BJ (cell line): ENCODE results near the gene LACRT. TPM values are rescaled to one million over a fixed set of nuclear protein-coding genes. Genes with fewer than 3 reads are reported as not detected.

Experiments
- CTCF ChIA-PET: fragments of 350-600 bp; formaldehyde crosslinking; extraction: SDS; loops from one replicate; lab custom pipeline; 2021; ENCODE audit warnings: antibody characterized with exemption, inconsistent platforms; lab: Yijun Ruan, JAX
- POLR2A ChIA-PET: fragments of 300-600 bp; sonication (Branson Sonifier 250); formaldehyde crosslinking; extraction: SDS; loops from one replicate; lab custom pipeline; 2021; ENCODE audit warnings: antibody characterized with exemption; lab: Charles Lee
- DNase-seq: peaks from one replicate; pipeline ENCODE4 v3.0.0-alpha.2; 2011; ENCODE audit warnings: low read depth
- H3K27me3 ChIP-seq: 2 replicates; pipeline ENCODE4 v1.6.0; 2011; ENCODE audit warnings: low read length; ENCODE audit not compliant: control insufficient read depth, insufficient read depth
- H3K36me3 ChIP-seq: 2 replicates; pipeline ENCODE4 v1.5.1; 2011; ENCODE audit warnings: low read length; ENCODE audit not compliant: control insufficient read depth, insufficient read depth
- H3K4me3 ChIP-seq: 2 replicates; pipeline ENCODE4 v1.5.1; 2011; ENCODE audit warnings: low read depth, mild to moderate bottlenecking, control low read depth, low read length
- polyA plus RNA-seq: library from polyadenylated mRNA; depleted of rRNA; stranded (reverse); fragments of >200 nt; gene quantifications from 2 replicates; pipeline ENCODE4 v1.2.3, GENCODE V29; 2011
- TF ChIP-seq, protein P1 (sequence below): IDR thresholded peaks from 2 replicates; pipeline ENCODE4 v1.5.1; 2011; ENCODE audit warnings: low read depth, mild to moderate bottlenecking, control low read depth, inconsistent platforms, low read length, moderate library complexity; ENCODE audit not compliant: insufficient read depth

LACRT gene
- polyA plus RNA-seq, 1 experiment: not detected

- no peak for DNase-seq
- Histone ChIP-seq H3K4me3 (no peak overlapping the region), H3K27me3 (peaks cover 33% of the 10 kb centered on the region), H3K36me3 (no peaks in the 10 kb centered on the region)
- TF ChIP-seq, protein P1, sequence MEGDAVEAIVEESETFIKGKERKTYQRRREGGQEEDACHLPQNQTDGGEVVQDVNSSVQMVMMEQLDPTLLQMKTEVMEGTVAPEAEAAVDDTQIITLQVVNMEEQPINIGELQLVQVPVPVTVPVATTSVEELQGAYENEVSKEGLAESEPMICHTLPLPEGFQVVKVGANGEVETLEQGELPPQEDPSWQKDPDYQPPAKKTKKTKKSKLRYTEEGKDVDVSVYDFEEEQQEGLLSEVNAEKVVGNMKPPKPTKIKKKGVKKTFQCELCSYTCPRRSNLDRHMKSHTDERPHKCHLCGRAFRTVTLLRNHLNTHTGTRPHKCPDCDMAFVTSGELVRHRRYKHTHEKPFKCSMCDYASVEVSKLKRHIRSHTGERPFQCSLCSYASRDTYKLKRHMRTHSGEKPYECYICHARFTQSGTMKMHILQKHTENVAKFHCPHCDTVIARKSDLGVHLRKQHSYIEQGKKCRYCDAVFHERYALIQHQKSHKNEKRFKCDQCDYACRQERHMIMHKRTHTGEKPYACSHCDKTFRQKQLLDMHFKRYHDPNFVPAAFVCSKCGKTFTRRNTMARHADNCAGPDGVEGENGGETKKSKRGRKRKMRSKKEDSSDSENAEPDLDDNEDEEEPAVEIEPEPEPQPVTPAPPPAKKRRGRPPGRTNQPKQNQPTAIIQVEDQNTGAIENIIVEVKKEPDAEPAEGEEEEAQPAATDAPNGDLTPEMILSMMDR: no peak
- CTCF ChIA-PET: interaction anchor here (1.1 to 4.8 kb wide), 2 partner anchors 12 to 15 kb away, joined by 3 to 35 read pairs; no protein-coding TSS in a partner anchor
- POLR2A ChIA-PET: no interaction called here
These were observed 44.7 kb downstream of the LACRT start for GRCh38 chr12:54589964-54590363.

- Histone ChIP-seq H3K36me3 (no peaks in the 10 kb centered on the region), H3K4me3 (no peak overlapping the region), H3K27me3 (peaks cover 37% of the 10 kb centered on the region)
- no peak for DNase-seq
- TF ChIP-seq, protein P1: no peak
- POLR2A ChIA-PET: no interaction called here
- CTCF ChIA-PET: interaction anchor here (1.1 to 1.5 kb wide), 2 partner anchors 9 to 16 kb away, joined by 3 to 5 read pairs; no protein-coding TSS in a partner anchor
These were observed 45.8 kb downstream of the LACRT start for GRCh38 chr12:54588890-54589267.

- CTCF ChIA-PET: interaction anchor here (1.5 to 2.8 kb wide), 2 partner anchors 8 to 9 kb away, joined by 5 to 10 read pairs; no protein-coding TSS in a partner anchor
- no peak for DNase-seq
- TF ChIP-seq, protein P1: no peak
- peaks cover 37% of the 10 kb centered on the region for H3K27me3 ChIP-seq
- no peaks in the 10 kb centered on the region for H3K36me3 ChIP-seq
- POLR2A ChIA-PET: no interaction called here
- H3K4me3 ChIP-seq: no peak within 1 kb of the TSS
These were observed 46.4 kb downstream of the LACRT start, which contains the start of gene PPP1R1A for GRCh38 chr12:54588110-54588889. Gene PPP1R1A (minus strand): TSS chr12:54588659. CDS start chr12:54588488, 171 bp downstream.

DNA sequence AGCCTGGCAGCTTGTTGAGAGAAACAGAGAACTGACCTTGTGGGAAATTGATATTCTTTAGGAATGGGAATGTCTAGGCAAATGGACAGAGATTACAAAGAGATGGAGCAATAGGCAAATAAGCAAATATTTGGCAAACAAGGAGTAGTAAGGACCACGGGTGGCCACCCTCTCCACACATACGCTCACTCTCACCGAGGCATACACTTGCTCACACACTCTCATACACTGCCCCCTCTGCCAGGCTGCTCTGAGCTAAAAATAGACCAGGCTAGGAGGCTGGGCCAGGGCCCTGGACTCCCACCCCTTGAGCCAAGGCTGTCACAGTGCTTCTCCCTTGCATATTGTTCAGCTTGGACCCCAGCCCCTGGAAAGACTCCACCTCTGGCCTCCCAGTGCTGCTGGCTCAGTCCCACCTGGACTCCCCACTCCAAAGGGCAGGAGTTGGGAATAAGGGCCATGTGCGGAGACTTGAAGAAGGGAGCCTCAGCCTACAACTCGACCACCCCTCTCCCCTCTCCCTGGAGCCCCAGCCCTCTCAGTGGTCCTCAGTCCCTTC lies 47.3 kb downstream of the LACRT start:
- no peak overlapping the region for H3K4me3 ChIP-seq
- POLR2A ChIA-PET: no interaction called here
- H3K27me3 ChIP-seq: peaks cover 42% of the 10 kb centered on the region
- CTCF ChIA-PET: interaction anchor here (0.7 to 2.8 kb wide), 3 partner anchors 8 to 13 kb away, joined by 3 to 10 read pairs (median 5); no protein-coding TSS in a partner anchor
- TF ChIP-seq, protein P1: no peak
- no peaks in the 10 kb centered on the region for H3K36me3 ChIP-seq
- no peak for DNase-seq

- DNase-seq: no peak
- no peak overlapping the region for H3K4me3 ChIP-seq
- no peaks in the 10 kb centered on the region for H3K36me3 ChIP-seq
- H3K27me3 ChIP-seq: peaks cover 42% of the 10 kb centered on the region
- ChIA-PET CTCF (interaction anchor here (0.7 to 2.8 kb wide), 2 partner anchors 10 to 12 kb away, joined by 3 to 10 read pairs; no protein-coding TSS in a partner anchor), POLR2A (no interaction called here)
- TF ChIP-seq, protein P1: no peak
These were observed 48.1 kb downstream of the LACRT start for GRCh38 chr12:54586620-54587019.
